ENCODE data around the gene SEPTIN6.
"Not testable (repeated sequence)": the region's sequence is repeated elsewhere in the genome, so short reads cannot be mapped to it uniquely, and the experiment has no call there.

The SEPTIN6 gene

DNA sequence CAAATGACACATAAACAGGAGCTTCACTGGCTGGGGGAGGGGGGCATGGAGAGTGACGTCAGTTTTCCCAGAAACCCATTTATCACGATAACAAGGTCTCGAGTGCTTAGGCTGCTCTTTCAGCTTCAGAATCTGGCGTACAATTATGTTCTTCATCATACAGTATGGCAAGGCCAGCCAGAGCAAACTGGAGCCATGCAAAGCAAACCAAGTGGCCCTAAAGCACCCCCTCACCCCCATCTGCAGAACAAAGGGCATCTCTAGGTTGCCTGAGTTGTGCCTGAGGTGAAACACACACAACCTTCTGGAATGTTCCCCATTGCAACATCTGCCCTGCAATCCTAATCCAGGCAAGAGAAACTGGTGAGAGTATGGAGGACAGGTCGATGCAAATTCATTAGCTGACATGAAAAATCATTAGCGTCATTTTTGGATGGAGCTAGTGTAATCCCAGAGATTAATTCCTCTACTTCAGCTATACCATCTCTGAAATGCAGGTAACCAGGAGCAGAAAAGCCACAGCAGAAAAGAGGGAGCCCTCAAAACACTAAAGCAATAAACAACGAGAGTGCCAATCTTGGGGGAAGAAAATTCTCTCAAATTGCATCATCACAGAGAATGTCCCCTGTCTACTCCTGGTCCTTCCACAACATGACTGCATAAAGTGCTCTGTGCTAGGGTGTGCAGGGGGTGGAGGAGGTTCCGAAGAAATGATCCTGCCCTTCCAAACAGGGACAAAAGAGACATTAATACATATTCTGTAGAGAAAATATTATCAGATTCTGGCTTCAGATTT, 1.8 kb downstream of the SEPTIN6 start:
- DNase-seq (ENCODE audit: low spot score), result no peak

DNA sequence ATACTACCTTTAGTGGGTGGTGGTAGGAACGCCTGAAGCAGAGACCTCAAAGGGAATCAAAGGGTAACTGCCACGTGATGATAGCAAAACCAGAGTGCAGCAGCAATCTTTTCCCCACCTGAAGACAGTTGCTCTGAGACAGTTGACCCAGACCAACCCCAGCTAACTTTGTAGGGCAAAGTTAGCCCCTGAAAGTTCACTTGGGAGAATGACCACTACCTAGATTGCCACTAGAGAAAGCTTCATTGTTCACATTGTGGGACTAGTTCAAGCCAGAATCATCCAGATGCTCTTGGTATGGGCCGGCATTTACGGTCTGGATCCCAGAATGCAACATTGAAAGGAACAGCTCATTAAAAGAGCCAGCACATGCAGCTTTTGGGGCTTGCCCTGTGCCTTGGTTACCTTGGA, 4.1 kb downstream of the SEPTIN6 start:
- DNase-seq (ENCODE audit: low spot score), result no peak

DNA sequence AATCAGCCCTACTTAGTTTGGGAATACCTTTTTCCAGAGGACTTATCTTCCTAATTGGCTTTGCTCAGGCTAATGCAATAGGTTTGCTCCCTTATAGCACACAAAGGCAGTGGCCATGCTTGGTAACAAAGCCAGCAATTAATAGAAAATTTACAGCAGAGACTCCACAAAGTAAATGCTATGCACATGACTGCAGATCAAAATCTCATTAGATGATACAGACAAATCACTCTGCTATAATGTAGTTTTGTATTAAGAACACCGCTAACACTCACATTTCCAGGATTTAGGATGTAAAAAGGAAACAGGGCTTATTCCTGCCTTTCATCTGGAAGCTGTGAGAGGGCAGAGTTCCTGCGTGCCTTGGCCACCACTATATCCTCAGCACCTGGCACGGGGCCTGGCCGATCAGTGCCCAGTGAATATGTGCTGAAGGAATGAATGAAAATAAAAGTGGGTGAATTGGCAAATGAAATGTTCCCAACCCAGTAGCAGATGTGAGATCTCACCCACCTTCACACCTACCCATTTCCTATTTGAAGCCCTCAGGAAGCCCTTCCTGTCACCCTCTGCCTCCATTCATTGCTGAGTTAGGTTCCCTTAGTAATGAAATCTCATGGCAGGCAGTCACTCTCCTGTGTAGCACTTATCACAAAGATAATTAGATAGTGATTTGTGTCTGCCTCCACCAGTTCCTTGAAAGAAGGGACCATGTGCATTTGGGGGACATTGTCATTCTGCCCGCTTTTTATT, 5.1 kb downstream of the SEPTIN6 start:
- no peak for DNase-seq (ENCODE audit: low spot score)

- no peak for DNase-seq (ENCODE audit: low spot score)
These were observed 6.8 kb downstream of the SEPTIN6 start for GRCh38 chrX:119686087-119686691.

DNA sequence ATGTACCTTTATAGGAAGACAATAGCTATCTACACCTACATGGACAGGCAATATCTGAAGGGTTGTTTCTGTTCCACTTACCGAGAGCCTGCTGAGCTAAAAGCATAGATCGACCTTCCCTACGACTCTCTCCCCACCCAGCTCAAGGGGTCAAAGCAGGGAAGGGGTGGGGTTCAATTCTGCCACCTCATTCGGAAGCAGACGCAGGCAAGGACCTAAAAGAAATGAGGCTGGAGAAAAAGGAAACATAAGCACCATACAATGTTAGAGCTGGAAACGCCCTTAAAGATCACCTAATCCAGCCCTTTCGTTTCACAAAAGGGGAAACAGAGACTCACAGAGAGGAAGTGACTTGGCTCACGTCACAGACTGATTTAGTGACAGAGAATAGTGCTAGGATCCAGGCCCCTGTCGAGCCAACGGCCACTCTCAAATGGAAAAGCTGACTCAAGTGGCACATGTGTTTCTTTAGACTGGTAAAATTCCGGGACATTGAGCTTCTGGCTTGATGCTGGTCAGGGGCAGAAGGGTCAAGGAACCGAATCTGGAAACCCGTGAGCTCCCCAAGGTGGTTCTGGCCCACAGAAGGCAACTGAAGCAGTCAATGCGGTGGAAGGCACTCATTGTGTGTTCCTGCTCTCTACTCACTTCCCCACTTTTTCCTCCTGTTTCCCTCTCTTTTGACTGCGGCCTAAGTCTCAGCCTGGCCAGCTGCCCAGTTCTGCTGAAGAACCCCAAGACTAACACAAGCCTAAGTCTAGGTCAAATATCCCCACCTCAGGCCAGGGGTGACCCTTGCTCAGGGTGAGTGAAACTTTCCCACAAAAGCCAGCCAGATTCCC, 7.5 kb downstream of the SEPTIN6 start:
- DNase-seq (ENCODE audit: low spot score), result no peak

DNA sequence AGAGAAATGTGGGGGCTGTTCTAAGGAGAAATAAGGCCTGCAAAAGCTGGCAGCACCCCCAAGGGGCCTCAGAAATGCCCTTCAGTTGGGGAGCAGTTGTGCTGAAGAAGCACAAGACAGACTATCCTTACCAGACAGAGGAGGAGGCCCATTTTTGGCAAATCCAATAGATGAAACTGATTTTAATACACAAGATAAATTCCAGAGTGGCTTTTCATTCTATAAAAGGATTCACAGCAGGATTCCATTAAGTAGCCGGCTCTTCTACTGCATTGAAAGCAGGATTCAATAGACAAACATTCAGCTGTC, 8.1 kb downstream of the SEPTIN6 start:
- no peak for DNase-seq (ENCODE audit: low spot score)

- DNase-seq (ENCODE audit: low spot score), result not testable (repeated sequence)
These were observed 8.7 kb downstream of the SEPTIN6 start for GRCh38 chrX:119684312-119684711.

- DNase-seq (ENCODE audit: low spot score), result no peak
These were observed 10.7 kb downstream of the SEPTIN6 start for GRCh38 chrX:119682019-119682989.

GRCh38 chrX:119677654-119677981, 15.3 kb downstream of the SEPTIN6 start:
- DNase-seq (ENCODE audit: low spot score), result no peak

GRCh38 chrX:119676949-119677653, 15.9 kb downstream of the SEPTIN6 start:
- DNase-seq (ENCODE audit: low spot score), result no peak

GRCh38 chrX:119673336-119673735, 19.6 kb downstream of the SEPTIN6 start:
- no peak for DNase-seq (ENCODE audit: low spot score)

DNA sequence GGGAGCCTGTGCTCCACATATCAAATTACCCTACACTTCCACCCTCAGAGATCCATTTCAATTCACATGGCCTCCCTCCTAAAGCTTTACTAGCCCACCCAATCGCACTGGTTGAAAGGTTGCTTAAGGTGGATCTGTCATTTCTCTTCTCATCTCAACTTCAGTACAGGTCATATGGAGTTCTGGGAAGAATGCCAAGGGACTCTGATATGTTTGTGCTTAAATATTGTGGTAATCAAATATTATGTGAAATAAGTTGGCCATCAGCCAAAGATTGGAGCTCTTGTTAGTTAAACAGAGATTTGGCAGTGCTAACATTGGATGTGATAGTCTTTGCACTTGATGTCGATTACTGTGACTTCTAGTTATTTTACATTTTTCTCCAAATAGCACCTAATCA, 20.5 kb downstream of the SEPTIN6 start:
- no peak for DNase-seq (ENCODE audit: low spot score)

- no peak for DNase-seq (ENCODE audit: low spot score)
These were observed 23.4 kb downstream of the SEPTIN6 start for GRCh38 chrX:119669424-119670037.

DNA sequence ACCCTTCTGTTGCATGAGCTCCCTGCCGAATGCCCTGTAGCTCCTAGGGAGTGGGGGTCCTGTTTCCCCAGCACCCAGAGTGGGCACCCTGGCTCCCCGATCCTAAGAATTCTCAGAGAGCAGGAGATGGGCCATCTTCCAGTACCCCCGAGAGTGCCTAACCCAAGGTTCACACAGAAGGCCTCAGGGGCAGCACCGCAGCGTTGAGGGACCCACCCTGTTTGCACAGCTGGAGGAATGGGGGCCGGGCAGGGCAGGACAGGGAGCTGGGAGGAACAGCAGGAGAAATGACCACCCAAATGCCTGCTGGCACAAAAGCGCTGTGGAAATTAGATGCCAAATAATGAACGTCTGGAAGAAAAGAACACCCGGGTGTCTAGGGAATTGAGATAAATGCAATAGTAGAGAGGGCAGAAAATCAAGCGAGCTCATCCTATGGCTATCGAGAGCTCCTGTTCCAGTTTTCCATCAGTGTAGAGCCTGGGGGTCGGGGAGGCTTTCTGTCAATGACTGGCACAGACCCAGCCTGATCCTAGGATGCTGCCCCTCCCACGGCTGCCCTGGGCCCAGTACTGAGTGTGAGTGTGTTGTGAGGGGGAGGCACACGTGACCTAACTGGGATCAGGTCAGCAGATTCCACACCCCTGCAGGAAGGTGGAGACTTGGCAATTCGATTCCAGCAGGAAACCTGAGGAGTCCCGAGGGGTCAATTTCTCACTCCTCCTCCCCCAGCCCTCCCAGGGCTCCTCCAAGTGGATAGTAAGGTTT, 25.7 kb downstream of the SEPTIN6 start:
- no peak for DNase-seq (ENCODE audit: low spot score)

GRCh38 chrX:119664877-119665276, 28.1 kb downstream of the SEPTIN6 start:
- DNase-seq (ENCODE audit: low spot score), result not testable (repeated sequence)

GRCh38 chrX:119661486-119661885, 31.5 kb downstream of the SEPTIN6 start:
- no peak for DNase-seq (ENCODE audit: low spot score)

- DNase-seq (ENCODE audit: low spot score), result no peak
These were observed 33.4 kb downstream of the SEPTIN6 start for GRCh38 chrX:119659522-119659921.

DNA sequence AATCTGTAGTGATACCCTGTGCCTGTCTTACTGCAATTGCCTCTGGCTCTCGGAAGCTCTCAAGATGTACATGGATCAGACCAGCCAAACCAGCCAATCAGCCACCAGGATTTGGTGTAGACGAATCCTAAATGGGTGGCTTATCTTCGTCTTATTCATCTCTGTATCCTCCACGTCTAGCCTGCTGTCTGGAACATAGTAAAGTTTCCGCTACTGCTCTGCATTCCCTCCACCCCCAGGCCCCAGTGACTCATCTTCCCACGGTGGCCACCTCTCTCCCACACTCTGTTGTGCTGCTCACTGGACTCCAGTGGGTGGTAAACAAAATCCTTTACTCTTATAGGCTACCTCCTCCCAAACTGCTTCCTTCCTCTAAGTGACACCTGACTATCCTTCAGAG, 37.8 kb downstream of the SEPTIN6 start:
- peak; percentile 43 for DNase-seq (ENCODE audit: low spot score)

DNA sequence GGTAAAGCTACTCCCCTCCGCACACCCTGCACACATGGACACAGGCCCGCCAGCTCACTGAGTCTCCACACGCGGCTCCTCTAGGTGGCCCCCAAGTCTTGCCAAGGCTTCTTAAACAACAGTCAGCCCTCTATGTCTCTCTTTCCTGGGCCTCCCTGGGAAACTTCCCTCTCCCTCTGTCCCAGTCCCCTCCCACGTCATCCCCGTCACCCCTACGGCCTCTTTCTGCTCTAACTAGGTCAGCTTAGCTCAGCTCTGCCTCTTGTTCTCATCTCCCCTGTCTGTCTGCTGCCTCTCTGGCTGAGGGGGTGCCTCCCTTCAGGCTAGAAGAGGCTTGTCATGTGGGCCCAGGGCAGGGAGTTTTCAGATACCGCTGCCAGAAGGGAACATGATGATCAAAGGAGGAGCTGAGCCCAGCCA, 38.8 kb downstream of the SEPTIN6 start:
- DNase-seq (ENCODE audit: low spot score), result no peak
